ENCODE data around the gene SDHAF2. TPM values are rescaled to one million over a fixed set of nuclear protein-coding genes. Genes with fewer than 3 reads are reported as not detected.
"Not testable (repeated sequence)": the region's sequence is repeated elsewhere in the genome, so short reads cannot be mapped to it uniquely, and the experiment has no call there.

SDHAF2 gene
- total RNA-seq, 1 donor from 2014 or later: 63.2 TPM

DNA sequence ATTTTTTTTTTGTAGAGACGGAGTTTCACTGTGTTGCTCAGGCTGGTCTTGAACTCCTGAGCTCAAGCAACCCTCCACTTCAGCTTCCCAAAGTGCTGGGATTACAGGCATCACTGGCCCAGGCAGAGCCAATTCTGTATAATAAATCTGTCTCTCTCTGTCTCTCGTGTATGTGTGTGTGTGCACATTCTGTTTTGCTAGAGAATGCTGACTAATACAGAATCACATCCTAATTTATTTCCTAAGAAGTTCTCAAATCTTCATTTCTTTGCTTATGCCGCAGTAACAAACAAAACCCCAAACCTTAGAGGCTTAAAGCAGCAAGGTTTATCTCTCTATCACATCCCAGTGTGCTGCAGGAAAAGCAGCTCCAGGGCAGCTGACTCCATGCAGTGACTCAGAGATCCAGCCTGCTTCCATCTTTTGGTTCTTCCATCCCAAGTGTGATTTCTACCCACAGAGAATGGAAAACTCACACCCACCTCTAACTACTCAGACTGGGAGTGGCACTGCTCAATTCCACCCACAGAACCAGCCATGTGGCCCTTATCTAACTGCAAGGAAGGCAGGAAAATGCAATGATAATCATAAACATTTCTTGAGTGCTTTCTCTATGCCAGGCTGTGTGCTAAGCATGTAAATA, 43.6 kb downstream of the SDHAF2 start:
- no peak for DNase-seq (ENCODE audit: low read depth)
- no peak overlapping the region for H3K4me3 ChIP-seq (ENCODE audit: low read depth, low read length)
- TF ChIP-seq, protein P1, sequence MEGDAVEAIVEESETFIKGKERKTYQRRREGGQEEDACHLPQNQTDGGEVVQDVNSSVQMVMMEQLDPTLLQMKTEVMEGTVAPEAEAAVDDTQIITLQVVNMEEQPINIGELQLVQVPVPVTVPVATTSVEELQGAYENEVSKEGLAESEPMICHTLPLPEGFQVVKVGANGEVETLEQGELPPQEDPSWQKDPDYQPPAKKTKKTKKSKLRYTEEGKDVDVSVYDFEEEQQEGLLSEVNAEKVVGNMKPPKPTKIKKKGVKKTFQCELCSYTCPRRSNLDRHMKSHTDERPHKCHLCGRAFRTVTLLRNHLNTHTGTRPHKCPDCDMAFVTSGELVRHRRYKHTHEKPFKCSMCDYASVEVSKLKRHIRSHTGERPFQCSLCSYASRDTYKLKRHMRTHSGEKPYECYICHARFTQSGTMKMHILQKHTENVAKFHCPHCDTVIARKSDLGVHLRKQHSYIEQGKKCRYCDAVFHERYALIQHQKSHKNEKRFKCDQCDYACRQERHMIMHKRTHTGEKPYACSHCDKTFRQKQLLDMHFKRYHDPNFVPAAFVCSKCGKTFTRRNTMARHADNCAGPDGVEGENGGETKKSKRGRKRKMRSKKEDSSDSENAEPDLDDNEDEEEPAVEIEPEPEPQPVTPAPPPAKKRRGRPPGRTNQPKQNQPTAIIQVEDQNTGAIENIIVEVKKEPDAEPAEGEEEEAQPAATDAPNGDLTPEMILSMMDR (conservative IDR thresholded peaks at IDR 0.05; ENCODE audit: low read depth, low read length): no peak

DNA sequence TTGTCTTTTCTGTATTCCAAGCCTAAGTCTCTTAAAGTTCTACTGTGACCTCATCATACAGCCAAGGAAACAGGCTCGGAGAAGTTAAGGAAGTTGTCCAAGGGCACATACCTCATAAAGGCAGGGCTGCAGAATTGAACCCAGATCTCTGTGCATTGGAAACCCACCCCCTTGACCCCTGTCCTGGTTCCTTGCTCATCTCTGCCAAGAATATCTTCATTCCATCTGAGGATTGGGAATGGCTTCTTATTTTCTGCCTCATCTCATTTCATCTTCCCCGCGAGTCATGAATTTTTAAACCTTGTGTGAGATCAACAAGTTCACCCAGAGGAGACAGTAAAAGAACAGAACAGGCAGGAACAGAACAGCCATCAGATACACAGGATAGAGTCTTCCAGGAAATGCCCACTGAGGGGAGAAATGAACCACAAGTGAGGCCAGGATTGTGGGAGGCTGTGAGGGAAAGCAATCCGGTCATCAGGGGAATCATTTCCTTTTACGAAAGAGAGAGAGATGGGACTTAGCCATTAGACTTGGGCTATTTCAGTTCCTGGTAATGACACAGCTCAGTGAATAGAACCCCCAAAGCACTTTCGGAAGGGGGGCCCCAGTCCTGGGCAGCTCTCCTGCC, 44.2 kb downstream of the SDHAF2 start:
- DNase-seq (ENCODE audit: low read depth): no peak

DNA sequence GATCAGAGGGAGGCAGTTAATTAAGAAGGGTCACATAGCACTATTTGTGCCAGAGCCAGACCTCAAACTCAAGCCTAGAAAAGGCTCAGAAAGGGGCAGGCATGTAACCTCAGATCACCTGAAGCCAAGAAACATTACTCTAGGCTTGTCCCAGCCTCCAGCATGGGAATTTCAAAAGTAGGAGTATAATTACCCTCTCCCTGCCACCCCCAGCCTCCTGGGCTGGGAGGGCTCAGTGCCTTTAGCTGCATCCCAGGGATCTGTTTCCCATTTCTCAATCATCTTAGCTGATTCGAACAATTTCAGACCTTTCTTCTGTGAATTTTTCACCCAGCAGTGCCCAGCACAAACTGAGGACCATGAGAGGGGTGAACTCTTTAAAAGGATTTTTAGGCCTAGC, 45.5 kb downstream of the SDHAF2 start:
- DNase-seq (ENCODE audit: low read depth): no peak
- TF ChIP-seq, protein P1 (conservative IDR thresholded peaks at IDR 0.05; ENCODE audit: low read depth, low read length): no peak
- H3K4me3 ChIP-seq (ENCODE audit: low read depth, low read length): no peak overlapping the region

More for the DNA sequence above, 44.2 kb downstream of the SDHAF2 start:
- TF ChIP-seq, protein P1 (conservative IDR thresholded peaks at IDR 0.05; ENCODE audit: low read depth, low read length): no peak
- no peak overlapping the region for H3K4me3 ChIP-seq (ENCODE audit: low read depth, low read length)

DNA sequence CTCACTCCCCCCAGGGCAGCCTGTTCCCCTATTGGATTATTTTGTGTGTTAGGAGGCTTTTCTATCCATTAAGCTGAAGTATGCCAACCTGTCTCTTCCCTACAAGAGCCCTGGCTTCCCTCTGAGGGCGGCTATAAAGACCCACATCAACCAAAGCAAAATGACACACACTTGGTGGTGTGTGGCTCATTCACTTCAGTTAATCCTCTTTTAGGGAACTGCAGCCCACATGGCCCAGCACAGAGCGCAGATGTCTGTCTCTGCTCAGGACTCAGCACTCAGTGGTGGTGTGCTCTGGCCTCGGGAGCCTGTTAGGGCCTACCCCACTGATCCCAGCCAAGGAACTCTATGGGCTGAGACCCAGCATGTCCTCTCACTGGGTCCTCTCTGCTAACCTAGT, 46.4 kb downstream of the SDHAF2 start:
- TF ChIP-seq, protein P1 (conservative IDR thresholded peaks at IDR 0.05; ENCODE audit: low read depth, low read length): no peak
- no peak overlapping the region for H3K4me3 ChIP-seq (ENCODE audit: low read depth, low read length)
- no peak for DNase-seq (ENCODE audit: low read depth)

DNA sequence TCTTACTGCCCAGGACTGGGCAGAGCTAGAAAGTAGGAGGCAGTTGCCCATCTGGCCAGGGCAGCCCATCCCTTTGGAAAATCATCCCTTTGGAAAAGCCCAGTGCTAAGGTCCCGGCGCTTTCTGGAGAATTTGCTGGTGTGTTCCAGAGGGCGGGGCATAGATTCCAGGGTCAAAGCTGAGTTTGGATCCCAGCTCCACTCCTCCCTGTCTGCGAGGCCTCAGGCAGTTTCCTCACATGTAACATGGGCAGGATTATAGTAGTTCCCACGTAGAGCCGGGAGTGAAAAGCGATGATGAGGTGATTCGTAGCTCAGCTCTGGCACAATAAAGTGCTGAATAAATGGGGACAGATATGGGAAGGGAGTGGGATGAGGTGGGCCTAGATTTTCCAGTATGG, 47.2 kb downstream of the SDHAF2 start:
- no peak for DNase-seq (ENCODE audit: low read depth)
- H3K4me3 ChIP-seq (ENCODE audit: low read depth, low read length): no peak overlapping the region
- TF ChIP-seq, protein P1 (conservative IDR thresholded peaks at IDR 0.05; ENCODE audit: low read depth, low read length): no peak

DNA sequence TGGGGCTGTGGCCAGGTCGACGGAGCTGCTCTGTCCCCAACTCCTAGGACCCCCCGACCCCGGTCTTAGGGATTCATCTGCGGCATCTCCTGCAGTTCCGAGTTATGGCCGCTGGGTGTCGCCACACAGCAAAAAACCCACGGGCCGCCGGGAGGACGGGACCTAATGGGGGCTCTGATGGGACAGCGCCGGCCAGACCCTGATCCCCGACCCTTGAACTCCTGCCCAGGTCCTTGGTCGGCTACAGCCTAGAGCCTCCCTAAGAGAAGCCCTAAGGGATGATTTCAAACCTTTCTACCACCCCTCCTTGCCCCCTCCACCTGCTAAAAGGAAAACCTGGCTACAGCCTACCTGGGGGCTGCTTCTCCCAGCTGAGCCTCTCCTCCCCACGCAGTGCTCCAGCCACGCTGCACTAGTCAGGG, 47.8 kb downstream of the SDHAF2 start:
- DNase-seq (ENCODE audit: low read depth): no peak
- TF ChIP-seq, protein P1 (conservative IDR thresholded peaks at IDR 0.05; ENCODE audit: low read depth, low read length): peak; percentile 87
- no peak overlapping the region for H3K4me3 ChIP-seq (ENCODE audit: low read depth, low read length)

DNA sequence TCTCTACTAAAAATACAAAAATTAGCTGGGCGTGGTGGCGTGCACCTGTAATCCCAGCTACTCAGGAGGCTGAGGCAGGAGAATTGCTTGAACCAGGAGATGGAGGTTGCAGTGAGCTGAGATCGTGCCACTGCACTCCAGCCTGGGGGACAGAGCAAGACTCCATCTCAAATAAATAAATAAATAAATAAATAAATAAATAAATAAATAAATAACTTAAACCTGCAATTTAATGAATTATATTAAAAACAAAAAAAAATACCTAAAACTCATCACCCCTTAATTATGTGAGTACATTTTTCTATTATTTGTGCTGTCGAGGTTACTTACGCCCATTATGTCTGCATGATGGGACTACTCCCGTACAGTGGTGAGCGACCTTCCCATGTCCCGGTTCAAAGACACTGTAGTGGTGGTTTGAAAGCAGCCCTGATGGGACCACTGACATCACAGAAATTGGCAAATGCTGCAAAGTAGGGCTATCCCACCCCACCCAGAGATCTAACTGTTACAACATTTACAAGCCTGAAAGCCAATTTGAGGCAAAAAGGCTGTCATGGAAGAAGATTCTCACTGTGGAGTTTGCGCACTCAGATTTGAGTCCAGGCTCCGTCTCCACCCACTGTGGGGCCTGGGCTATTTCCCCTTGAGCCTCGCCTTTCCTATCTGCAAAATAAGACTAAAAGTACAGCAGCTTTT, 49.6 kb downstream of the SDHAF2 start:
- DNase-seq (ENCODE audit: low read depth): not testable (repeated sequence)

More for the DNA sequence above, 49.6 kb downstream of the SDHAF2 start:
- H3K4me3 ChIP-seq (ENCODE audit: low read depth, low read length): not testable (repeated sequence)
